Neuronal stem cell (in vitro differentiated cells): ENCODE results near the gene SDHB.

Experiments
- DNase-seq: peaks from one replicate; pipeline ENCODE4 v3.0.0-alpha.2; 2013; ENCODE audit warnings: low spot score
- H2AFZ ChIP-seq: one replicate; pipeline ENCODE4 v1.6.1; 2013; ENCODE audit warnings: mild to moderate bottlenecking, low read length, inconsistent platforms
- H2AK5ac ChIP-seq: 2 replicates; pipeline ENCODE4 v1.6.1; 2013; ENCODE audit warnings: low read depth, mild to moderate bottlenecking, inconsistent platforms, low read length, moderate library complexity, mixed read lengths
- H2BK120ac ChIP-seq: 2 replicates; pipeline ENCODE4 v1.6.1; 2013; ENCODE audit warnings: low read depth, mild to moderate bottlenecking, inconsistent platforms, low read length, moderate library complexity, mixed read lengths
- H2BK12ac ChIP-seq: one replicate; pipeline ENCODE4 v1.6.1; 2013; ENCODE audit warnings: low read length, inconsistent platforms
- H2BK15ac ChIP-seq: 2 replicates; pipeline ENCODE4 v1.6.1; 2013; ENCODE audit warnings: mild to moderate bottlenecking, low read length, inconsistent platforms, mixed read lengths
- H2BK5ac ChIP-seq: one replicate; pipeline ENCODE4 v1.6.1; 2013; ENCODE audit warnings: inconsistent platforms, mild to moderate bottlenecking, low read length, moderate library complexity
- H3K14ac ChIP-seq: one replicate; pipeline ENCODE4 v1.6.1; 2013; ENCODE audit warnings: low read length, inconsistent platforms
- H3K18ac ChIP-seq: 2 replicates; pipeline ENCODE4 v1.6.1; 2013; ENCODE audit warnings: low read length, inconsistent platforms
- H3K23ac ChIP-seq: 2 replicates; pipeline ENCODE4 v1.6.1; 2013; ENCODE audit warnings: low read depth, mild to moderate bottlenecking, mixed read lengths, low read length, inconsistent platforms; ENCODE audit not compliant: poor library complexity
- H3K27ac ChIP-seq: replicated peaks from 3 replicates; pipeline ENCODE4 v1.5.1; 2013; ENCODE audit warnings: low read length, inconsistent platforms
- H3K27me3 ChIP-seq, 3 experiments: 2 replicates each; pipeline ENCODE4 v1.6.1; 2013; ENCODE audit warnings: low read length in 3 of 3, mild to moderate bottlenecking in 2 of 3, inconsistent platforms in 1 of 3, low read depth in 1 of 3, mixed read lengths in 1 of 3, moderate library complexity in 1 of 3; ENCODE audit not compliant: control insufficient read depth in 3 of 3, insufficient read depth in 3 of 3
- H3K36me3 ChIP-seq, 2 donors: replicated peaks in 1 of 2; 2 replicates each; pipeline ENCODE4 v1.6.1; 2013; ENCODE audit warnings: low read length in 2 of 2; ENCODE audit not compliant: control insufficient read depth in 2 of 2, insufficient read depth in 2 of 2
- H3K4ac ChIP-seq: 2 replicates; pipeline ENCODE4 v1.6.1; 2013; ENCODE audit warnings: inconsistent platforms, mild to moderate bottlenecking, low read length, moderate library complexity
- H3K4me1 ChIP-seq, 2 donors: 1 replicate in 1 of 2; 2 replicates in 1 of 2; pipeline ENCODE4 v1.6.1; 2013; ENCODE audit warnings: low read length in 2 of 2, low read depth in 1 of 2; ENCODE audit not compliant: control insufficient read depth in 2 of 2, insufficient read depth in 1 of 2
- H3K4me2 ChIP-seq: one replicate; pipeline ENCODE4 v1.6.1; 2013; ENCODE audit warnings: mild to moderate bottlenecking, low read length, inconsistent platforms; ENCODE audit not compliant: insufficient read depth, poor library complexity, severe bottlenecking
- H3K4me3 ChIP-seq, 2 donors: 2 replicates each; pipeline ENCODE4 v1.5.1; 2013; ENCODE audit warnings: low read length in 2 of 2, mild to moderate bottlenecking in 2 of 2, inconsistent platforms in 1 of 2, moderate library complexity in 1 of 2
- H3K79me1 ChIP-seq: one replicate; pipeline ENCODE4 v1.6.1; 2013; ENCODE audit warnings: low read depth, mild to moderate bottlenecking, inconsistent platforms, low read length, moderate library complexity
- H3K9ac ChIP-seq: one replicate; pipeline ENCODE4 v1.6.1; 2013; ENCODE audit warnings: mild to moderate bottlenecking, low read depth, low read length, inconsistent platforms; ENCODE audit not compliant: poor library complexity
- H3K9me3 ChIP-seq, 2 donors: replicated peaks in 1 of 2; 2 replicates each; pipeline versions ENCODE3 to v1.6.1; 2013; ENCODE audit warnings: low read length in 2 of 2, mild to moderate bottlenecking in 2 of 2, inconsistent platforms in 1 of 2, low read depth in 1 of 2, mixed read lengths in 1 of 2, moderate library complexity in 1 of 2; ENCODE audit not compliant: control insufficient read depth in 2 of 2, insufficient read depth in 1 of 2
- H4K8ac ChIP-seq: one replicate; pipeline ENCODE4 v1.6.1; 2013; ENCODE audit warnings: low read depth, mild to moderate bottlenecking, inconsistent platforms, low read length, moderate library complexity
- H4K91ac ChIP-seq: one replicate; pipeline ENCODE4 v1.6.1; 2013; ENCODE audit warnings: low read length, low read depth, mild to moderate bottlenecking, inconsistent platforms; ENCODE audit not compliant: poor library complexity
- WGBS, 2 donors: extraction: QIAGEN DNeasy Blood & Tissue Kit; methylation state at CpG; one replicate each; pipeline ENCODE4 v1.1.7; 2013; ENCODE audit warnings: missing lambda C conversion rate in 2 of 2, mixed read lengths in 1 of 2; ENCODE audit not compliant: insufficient read length in 2 of 2, insufficient replicate concordance in 1 of 2; ENCODE audit errors: extremely low coverage in 2 of 2; 5-methylcytosine and 5-hydroxymethylcytosine counted together

The SDHB gene

DNA sequence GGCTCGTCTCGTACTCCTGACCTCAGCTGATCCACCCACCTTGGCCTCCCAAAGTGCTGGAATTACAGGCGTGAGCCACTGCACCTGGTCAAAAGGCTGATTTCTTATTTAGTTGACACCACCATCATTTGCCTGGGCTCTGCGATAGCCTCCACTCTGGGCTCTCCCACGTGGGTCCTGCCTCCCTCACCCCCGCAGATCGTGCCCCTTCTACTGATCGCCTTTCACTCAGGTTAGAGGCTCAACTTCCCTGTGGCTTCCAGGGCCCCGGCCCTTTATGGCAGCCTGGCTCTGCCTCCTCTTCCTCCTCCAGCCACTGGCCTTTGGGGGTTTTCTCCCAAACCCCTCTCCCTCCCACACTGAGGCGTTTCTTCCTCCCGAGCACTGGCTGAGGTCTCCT is 70.9 kb downstream of the SDHB start:
- Histone ChIP-seq H2BK120ac (no peak overlapping the region), H2BK12ac (no peak overlapping the region), H3K4me1 (peaks cover 24 to 26% of the 10 kb centered on the region in 2 donors), H3K18ac (peak overlapping the region; percentile 53), H2AK5ac (peak overlapping the region; percentile 19), H3K27me3 (no peaks in the 10 kb centered on the region), H2BK5ac (no peak overlapping the region), H3K4me3 (no peak overlapping the region), H3K9ac (no peak overlapping the region), H3K4me2 (no peak overlapping the region), H3K14ac (no peak overlapping the region), H3K36me3 (peaks cover 10 to 13% of the 10 kb centered on the region in 2 donors), H3K9me3 (no peaks in the 10 kb centered on the region), H3K79me1 (peaks cover 16% of the 10 kb centered on the region), H3K4ac (no peak overlapping the region), H4K8ac (no peak overlapping the region), H2AFZ (peak overlapping the region; percentile 82), H3K27ac (no peak overlapping the region), H4K91ac (no peak overlapping the region), H2BK15ac (no peak overlapping the region), H3K23ac (no peak overlapping the region)
- DNase-seq: no peak
- WGBS, 2 donors: no CpG with 5 or more reads among the region's 11 CpGs

DNA sequence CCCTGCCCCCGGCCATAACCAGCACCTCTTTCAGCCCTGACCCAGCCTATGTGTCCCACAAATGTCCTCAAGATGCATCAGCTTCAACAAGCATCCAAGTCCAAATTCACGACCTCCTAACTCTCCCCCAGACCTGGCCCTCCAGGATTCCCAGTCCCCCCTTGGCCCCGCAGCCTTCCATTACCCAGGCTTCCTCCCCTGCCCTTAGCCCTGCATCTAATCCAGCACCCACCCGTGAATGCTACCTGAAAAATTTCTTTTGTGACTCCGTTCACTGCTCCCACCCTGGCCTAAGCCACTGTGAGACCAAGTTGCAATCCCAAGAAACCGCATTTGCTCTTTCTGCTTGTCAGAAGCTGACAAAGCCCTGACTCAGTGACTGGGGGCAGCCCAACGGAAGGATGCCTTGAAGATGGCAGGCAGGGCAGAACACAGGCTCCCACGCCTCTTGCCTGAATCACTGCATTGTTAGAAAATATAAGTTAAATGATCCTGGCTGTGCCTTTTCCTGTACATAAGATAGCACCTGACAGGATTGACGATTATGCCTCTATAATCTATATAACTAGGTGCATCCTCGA is 72.5 kb downstream of the SDHB start:
- Histone ChIP-seq H3K36me3 (peaks cover 10 to 21% of the 10 kb centered on the region in 2 donors), H4K91ac (no peak overlapping the region), H3K9me3 (no peaks in the 10 kb centered on the region), H3K14ac (no peak overlapping the region), H2AFZ (peak overlapping the region; percentile 92), H3K4me1 (peaks cover 26 to 29% of the 10 kb centered on the region in 2 donors), H2BK5ac (no peak overlapping the region), H2AK5ac (no peak overlapping the region), H4K8ac (no peak overlapping the region), H3K23ac (no peak overlapping the region), H3K9ac (no peak overlapping the region), H3K4me3 (no peak overlapping the region), H3K4ac (no peak overlapping the region), H3K18ac (no peak overlapping the region), H3K27me3 (no peaks in the 10 kb centered on the region), H3K79me1 (peaks cover 17% of the 10 kb centered on the region), H2BK15ac (peak overlapping the region; percentile 2), H2BK12ac (no peak overlapping the region), H3K27ac (no peak overlapping the region), H2BK120ac (no peak overlapping the region), H3K4me2 (no peak overlapping the region)
- WGBS, 2 donors: no CpG with 5 or more reads among the region's 10 CpGs
- DNase-seq: no peak

DNA sequence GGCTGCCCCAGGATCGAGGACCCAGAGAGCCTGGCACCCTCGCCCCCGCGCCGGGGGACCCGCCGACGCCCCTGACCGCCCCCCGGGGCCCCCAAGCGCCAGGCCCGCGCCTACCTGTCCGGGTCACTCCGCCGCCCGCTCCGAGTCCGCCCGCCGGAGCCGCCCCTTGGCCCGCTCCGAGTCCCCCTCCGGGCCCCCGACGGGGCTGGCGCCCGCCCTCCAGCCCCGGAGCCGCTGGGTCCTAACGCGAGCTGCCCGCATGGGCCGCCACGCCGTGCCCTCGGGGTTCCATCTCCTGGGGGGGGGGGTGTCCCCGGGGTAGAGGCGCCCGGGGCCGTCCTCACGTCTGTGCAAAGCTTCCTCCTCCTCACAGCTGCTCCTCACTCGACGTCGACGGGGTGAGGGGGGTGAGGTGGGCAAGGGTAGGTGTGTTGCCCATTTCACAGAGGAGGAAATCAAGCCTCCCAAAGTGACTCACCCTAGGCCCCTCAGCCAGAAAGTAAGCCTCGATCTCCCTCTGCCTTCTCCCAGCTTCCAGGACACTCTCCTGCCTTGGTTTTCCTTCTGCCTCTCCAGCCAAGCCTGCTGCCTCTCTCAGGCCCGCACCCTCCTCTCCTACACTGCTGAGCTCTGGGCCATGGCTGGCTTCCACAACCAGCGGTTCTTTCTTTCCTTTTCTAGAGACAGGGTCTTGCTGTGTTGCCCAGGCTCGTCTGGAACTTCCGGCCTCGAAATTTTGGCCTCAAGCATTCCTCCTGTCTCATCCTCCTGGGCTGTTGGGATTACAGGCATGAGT is 73.2 kb downstream of the SDHB start, which contains the start of gene MFAP2:
Gene MFAP2, minus strand, starts transcription at position 148 of the 796 bp plus-strand sequence. CDS start 2,347 bp downstream, outside the sequence.
- no peak within 1 kb of the TSS for H3K27ac ChIP-seq

More for the DNA sequence above, 73.2 kb downstream of the SDHB start, which contains the start of gene MFAP2:
- no CpG with 5 or more reads among the region's 53 CpGs for WGBS, 2 donors
- Histone ChIP-seq H2AFZ (peak within 1 kb of the TSS; percentile 92), H3K9me3 (no peaks in the 10 kb centered on the region), H2BK120ac (peak within 1 kb of the TSS; percentile 66), H3K27me3 (no peaks in the 10 kb centered on the region), H3K4me2 (peak within 1 kb of the TSS; percentile 81), H4K8ac (no peak within 1 kb of the TSS), H3K4me3 (peak within 1 kb of the TSS; percentile 83 to 94), H3K4me1 (peaks cover 26 to 29% of the 10 kb centered on the region in 2 donors), H2BK5ac (peak within 1 kb of the TSS; percentile 79), H3K36me3 (peaks cover 12 to 28% of the 10 kb centered on the region in 2 donors), H3K79me1 (peaks cover 17% of the 10 kb centered on the region), H2BK15ac (peak within 1 kb of the TSS; percentile 100), H3K18ac (peak within 1 kb of the TSS; percentile 97), H2BK12ac (peak within 1 kb of the TSS; percentile 87), H4K91ac (no peak within 1 kb of the TSS), H3K4ac (no peak within 1 kb of the TSS), H2AK5ac (peak within 1 kb of the TSS; percentile 94), H3K9ac (peak within 1 kb of the TSS; percentile 88), H3K14ac (no peak within 1 kb of the TSS), H3K23ac (peak within 1 kb of the TSS; percentile 94)
- DNase-seq: no peak
